ENCODE data around the gene AKT1. TPM values are rescaled to one million over a fixed set of nuclear protein-coding genes. Genes with fewer than 3 reads are reported as not detected.
"Not testable (repeated sequence)": the region's sequence is repeated elsewhere in the genome, so short reads cannot be mapped to it uniquely, and the experiment has no call there.

AKT1 gene
- total RNA-seq, 3 donors from 2014 or later, result 122 to 176 (median 128) TPM

- intact Hi-C loops (cut with DNase I, micrococcal nuclease), result no loop called here
- no peak for TF ChIP-seq CTCF (IDR thresholded peaks at IDR 0.05)
- no peak for ATAC-seq
These were observed 21.0 kb upstream of the AKT1 start for GRCh38 chr14:104816616-104816884.

GRCh38 chr14:104814701-104815100, 19.2 kb upstream of the AKT1 start:
- intact Hi-C loops (cut with DNase I, micrococcal nuclease), result not testable (repeated sequence)

More at GRCh38 chr14:104816616-104816884, 21.0 kb upstream of the AKT1 start:
- Histone ChIP-seq H3K4me3 (peak overlapping the region; percentile 61), H3K9me3 (no peaks in the 10 kb centered on the region), H3K36me3 (ENCODE audit: low read depth) (no peaks in the 10 kb centered on the region), H3K4me1 (ENCODE audit: low read depth) (peaks cover 18% of the 10 kb centered on the region)
- DNase-seq, result no peak

GRCh38 chr14:104813286-104813685, 17.7 kb upstream of the AKT1 start:
- intact Hi-C loops (cut with DNase I, micrococcal nuclease), result no loop called here
- H3K4me3 ChIP-seq, result no peak overlapping the region
- DNase-seq (peak in 1 of 3 donors; percentile 6), ATAC-seq (no peak)
- TF ChIP-seq CTCF (IDR thresholded peaks at IDR 0.05), result no peak
- no peaks in the 10 kb centered on the region for H3K36me3 ChIP-seq (ENCODE audit: low read depth)
- H3K9me3 ChIP-seq, result no peaks in the 10 kb centered on the region
- peaks cover 18% of the 10 kb centered on the region for H3K4me1 ChIP-seq (ENCODE audit: low read depth)

More at GRCh38 chr14:104814701-104815100, 19.2 kb upstream of the AKT1 start:
- not testable (repeated sequence) for H3K4me3 ChIP-seq; H3K36me3 ChIP-seq (ENCODE audit: low read depth); ATAC-seq; H3K9me3 ChIP-seq
- H3K4me1 ChIP-seq (ENCODE audit: low read depth), result peaks cover 18% of the 10 kb centered on the region
- peak in 2 of 3 donors; percentile 2 to 29 for DNase-seq

GRCh38 chr14:104810316-104810715, 14.8 kb upstream of the AKT1 start:
- no peak for ATAC-seq
- Histone ChIP-seq H3K4me1 (ENCODE audit: low read depth) (peaks cover 9% of the 10 kb centered on the region), H3K4me3 (no peak overlapping the region), H3K36me3 (ENCODE audit: low read depth) (no peaks in the 10 kb centered on the region), H3K9me3 (no peaks in the 10 kb centered on the region)
- intact Hi-C loops (cut with DNase I, micrococcal nuclease), result no loop called here
- DNase-seq, result peak in 1 of 3 donors; percentile 44
- TF ChIP-seq CTCF (IDR thresholded peaks at IDR 0.05), result no peak

GRCh38 chr14:104808456-104808855, 12.9 kb upstream of the AKT1 start:
- TF ChIP-seq CTCF (IDR thresholded peaks at IDR 0.05), result no peak
- Histone ChIP-seq H3K36me3 (ENCODE audit: low read depth) (no peaks in the 10 kb centered on the region), H3K4me1 (ENCODE audit: low read depth) (peaks cover 3% of the 10 kb centered on the region), H3K9me3 (no peaks in the 10 kb centered on the region), H3K4me3 (no peak overlapping the region)
- no peak for DNase-seq
- ATAC-seq, result no peak
- intact Hi-C loops (cut with DNase I, micrococcal nuclease), result no loop called here

- intact Hi-C loops (cut with DNase I, micrococcal nuclease), result no loop called here
- DNase-seq (no peak), ATAC-seq (no peak)
- H3K9me3 ChIP-seq, result no peaks in the 10 kb centered on the region
- peaks cover 13% of the 10 kb centered on the region for H3K4me1 ChIP-seq (ENCODE audit: low read depth)
- H3K36me3 ChIP-seq (ENCODE audit: low read depth), result no peaks in the 10 kb centered on the region
- no peak overlapping the region for H3K4me3 ChIP-seq
- TF ChIP-seq CTCF (IDR thresholded peaks at IDR 0.05), result no peak
These were observed 11.3 kb upstream of the AKT1 start for GRCh38 chr14:104806625-104807465.
